Keratinocyte (primary cell): ENCODE data around the gene ZNF333.

ENCODE experiments used
- CTCF ChIP-seq, 3 experiments: IDR thresholded peaks in 1 of 3; conservative IDR thresholded peaks in 1 of 3; optimal IDR thresholded peaks in 1 of 3; 2 replicates in 2 of 3; 3 replicates in 1 of 3; pipeline versions ENCODE3 to v1.5.1; 2011; ENCODE audit warnings: low read length in 3 of 3, mild to moderate bottlenecking in 3 of 3, moderate library complexity in 2 of 3, control low read depth in 1 of 3, inconsistent platforms in 1 of 3; ENCODE audit not compliant: insufficient read depth in 2 of 3; ENCODE audit errors: extremely low read depth in 1 of 3
- EZH2 ChIP-seq: IDR thresholded peaks from one replicate; pipeline ENCODE4 v1.6.1; 2012; ENCODE audit warnings: inconsistent platforms, mild to moderate bottlenecking, low read length, moderate library complexity

- no peak for TF ChIP-seq CTCF (optimal IDR thresholded peaks at IDR 0.05 in 1 of 3, IDR thresholded peaks at IDR 0.05 in 1 of 3, conservative IDR thresholded peaks at IDR 0.05 in 1 of 3; ENCODE audit: extremely low read depth in 1 of 3, insufficient read depth in 2 of 3, low read length in 3 of 3)
- TF ChIP-seq EZH2 = no peak
These were observed 14.0 kb downstream of the ZNF333 start for GRCh38 chr19:14703833-14704232.
